SK-N-SH treated with all-trans-retinoic acid at 6 μM for 48 hours (cell line): ENCODE measurements around the gene HINT3.

Source experiments
- ATAC-seq: fragments of 200-7000 bp; cut with Tn5 transposase; 3 replicates; pipeline ENCODE4 v1.9.1; 2020; ENCODE audit warnings: mild to moderate bottlenecking, moderate library complexity
- ARNTL ChIP-seq: fragments of 450-650 bp; formaldehyde crosslinking; IDR thresholded peaks from 2 replicates; pipeline ENCODE4 v1.5.0; 2020; ENCODE audit warnings: low read depth, mild to moderate bottlenecking, moderate library complexity, borderline replicate concordance
- CSDC2 ChIP-seq: fragments of 250-450 bp; sonication (Bioruptor Pico); IDR thresholded peaks from 2 replicates; pipeline ENCODE4 v1.5.0; 2020; ENCODE audit warnings: mild to moderate bottlenecking, moderate library complexity
- GLIS3 ChIP-seq: fragments of 250-450 bp; sonication (Bioruptor Pico); IDR thresholded peaks from 2 replicates; pipeline ENCODE4 v1.5.0; 2020; ENCODE audit warnings: mild to moderate bottlenecking, moderate library complexity
- ISL1 ChIP-seq: fragments of 250-450 bp; sonication (Bioruptor Pico); IDR thresholded peaks from 2 replicates; pipeline ENCODE4 v2.1.2; 2022; ENCODE audit warnings: mild to moderate bottlenecking, moderate library complexity
- PPARA ChIP-seq: fragments of 250-450 bp; sonication (Bioruptor Pico); IDR thresholded peaks from 2 replicates; pipeline ENCODE4 v1.5.0; 2020; ENCODE audit warnings: mild to moderate bottlenecking, borderline replicate concordance
- RARB ChIP-seq: fragments of 250-450 bp; sonication (Bioruptor Pico); IDR thresholded peaks from 2 replicates; pipeline ENCODE4 v1.8.0; 2021; ENCODE audit warnings: mild to moderate bottlenecking, moderate library complexity
- TCF4 ChIP-seq: fragments of 250-450 bp; sonication (Bioruptor Pico); IDR thresholded peaks from 2 replicates; pipeline ENCODE4 v1.8.0; 2021; ENCODE audit warnings: mild to moderate bottlenecking, moderate library complexity, borderline replicate concordance
- ZFP3 ChIP-seq: fragments of 250-450 bp; sonication (Bioruptor Pico); IDR thresholded peaks from 2 replicates; pipeline ENCODE4 v1.5.0; 2020; ENCODE audit warnings: mild to moderate bottlenecking, moderate library complexity
- ZNF565 ChIP-seq: fragments of 450-650 bp; formaldehyde crosslinking; conservative IDR thresholded peaks from 2 replicates; pipeline ENCODE4 v1.5.0; 2020; ENCODE audit warnings: low read depth, mild to moderate bottlenecking, moderate library complexity
- ZNF8 ChIP-seq: fragments of 450-650 bp; formaldehyde crosslinking; IDR thresholded peaks from 2 replicates; pipeline ENCODE4 v1.5.0; 2020; ENCODE audit warnings: mild to moderate bottlenecking, moderate library complexity
- TF ChIP-seq, protein P1 (sequence below): fragments of 250-450 bp; sonication (Bioruptor Pico); IDR thresholded peaks from 2 replicates; pipeline ENCODE4 v1.5.0; 2020; ENCODE audit warnings: mild to moderate bottlenecking, moderate library complexity
- TF ChIP-seq, protein P2 (sequence below): fragments of 250-450 bp; sonication (Bioruptor Pico); IDR thresholded peaks from 2 replicates; pipeline ENCODE4 v1.8.0; 2020; ENCODE audit warnings: mild to moderate bottlenecking, moderate library complexity, borderline replicate concordance
- TF ChIP-seq, protein P3 (sequence below): fragments of 250-450 bp; sonication (Bioruptor Pico); IDR thresholded peaks from 2 replicates; pipeline ENCODE4 v1.8.0; 2021; ENCODE audit warnings: low read depth, mild to moderate bottlenecking, moderate library complexity, borderline replicate concordance
- TF ChIP-seq, protein P4 (sequence below): fragments of 250-450 bp; sonication (Bioruptor Pico); IDR thresholded peaks from 2 replicates; pipeline ENCODE4 v1.5.1; 2021; ENCODE audit warnings: mild to moderate bottlenecking, moderate library complexity
- TF ChIP-seq, protein P5 (sequence below): fragments of 250-450 bp; sonication (Bioruptor Pico); IDR thresholded peaks from 2 replicates; pipeline ENCODE4 v1.5.1; 2020; ENCODE audit warnings: low read depth, mild to moderate bottlenecking, moderate library complexity

The HINT3 gene

DNA sequence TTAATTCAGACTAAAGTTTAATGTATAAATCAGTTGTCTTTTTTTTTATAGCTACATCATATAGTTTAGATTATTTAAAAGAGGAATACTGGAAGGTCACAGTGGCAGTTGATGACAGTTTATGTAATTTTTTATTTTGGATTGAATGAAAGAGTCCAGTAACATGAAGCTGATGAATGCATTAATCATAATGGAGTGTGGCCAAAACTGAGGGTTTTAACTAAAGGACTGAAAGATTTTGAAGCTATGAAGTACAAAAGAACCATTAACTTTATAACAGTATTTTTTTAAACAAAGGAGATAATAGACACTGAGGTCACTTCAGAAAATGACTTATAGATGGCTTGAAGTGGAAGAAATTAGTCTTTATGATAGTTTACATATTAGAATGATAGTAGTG lies 71.0 kb downstream of the HINT3 start:
- ATAC-seq: no peak
- no peak for TF ChIP-seq ZFP3
- no peak for TF ChIP-seq RARB (CRISPR knock-in tag)
- TF ChIP-seq ISL1 (CRISPR knock-in tag): no peak
- TF ChIP-seq, protein P1, sequence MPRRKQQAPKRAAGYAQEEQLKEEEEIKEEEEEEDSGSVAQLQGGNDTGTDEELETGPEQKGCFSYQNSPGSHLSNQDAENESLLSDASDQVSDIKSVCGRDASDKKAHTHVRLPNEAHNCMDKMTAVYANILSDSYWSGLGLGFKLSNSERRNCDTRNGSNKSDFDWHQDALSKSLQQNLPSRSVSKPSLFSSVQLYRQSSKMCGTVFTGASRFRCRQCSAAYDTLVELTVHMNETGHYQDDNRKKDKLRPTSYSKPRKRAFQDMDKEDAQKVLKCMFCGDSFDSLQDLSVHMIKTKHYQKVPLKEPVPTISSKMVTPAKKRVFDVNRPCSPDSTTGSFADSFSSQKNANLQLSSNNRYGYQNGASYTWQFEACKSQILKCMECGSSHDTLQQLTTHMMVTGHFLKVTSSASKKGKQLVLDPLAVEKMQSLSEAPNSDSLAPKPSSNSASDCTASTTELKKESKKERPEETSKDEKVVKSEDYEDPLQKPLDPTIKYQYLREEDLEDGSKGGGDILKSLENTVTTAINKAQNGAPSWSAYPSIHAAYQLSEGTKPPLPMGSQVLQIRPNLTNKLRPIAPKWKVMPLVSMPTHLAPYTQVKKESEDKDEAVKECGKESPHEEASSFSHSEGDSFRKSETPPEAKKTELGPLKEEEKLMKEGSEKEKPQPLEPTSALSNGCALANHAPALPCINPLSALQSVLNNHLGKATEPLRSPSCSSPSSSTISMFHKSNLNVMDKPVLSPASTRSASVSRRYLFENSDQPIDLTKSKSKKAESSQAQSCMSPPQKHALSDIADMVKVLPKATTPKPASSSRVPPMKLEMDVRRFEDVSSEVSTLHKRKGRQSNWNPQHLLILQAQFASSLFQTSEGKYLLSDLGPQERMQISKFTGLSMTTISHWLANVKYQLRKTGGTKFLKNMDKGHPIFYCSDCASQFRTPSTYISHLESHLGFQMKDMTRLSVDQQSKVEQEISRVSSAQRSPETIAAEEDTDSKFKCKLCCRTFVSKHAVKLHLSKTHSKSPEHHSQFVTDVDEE: no peak
- TF ChIP-seq, protein P2, sequence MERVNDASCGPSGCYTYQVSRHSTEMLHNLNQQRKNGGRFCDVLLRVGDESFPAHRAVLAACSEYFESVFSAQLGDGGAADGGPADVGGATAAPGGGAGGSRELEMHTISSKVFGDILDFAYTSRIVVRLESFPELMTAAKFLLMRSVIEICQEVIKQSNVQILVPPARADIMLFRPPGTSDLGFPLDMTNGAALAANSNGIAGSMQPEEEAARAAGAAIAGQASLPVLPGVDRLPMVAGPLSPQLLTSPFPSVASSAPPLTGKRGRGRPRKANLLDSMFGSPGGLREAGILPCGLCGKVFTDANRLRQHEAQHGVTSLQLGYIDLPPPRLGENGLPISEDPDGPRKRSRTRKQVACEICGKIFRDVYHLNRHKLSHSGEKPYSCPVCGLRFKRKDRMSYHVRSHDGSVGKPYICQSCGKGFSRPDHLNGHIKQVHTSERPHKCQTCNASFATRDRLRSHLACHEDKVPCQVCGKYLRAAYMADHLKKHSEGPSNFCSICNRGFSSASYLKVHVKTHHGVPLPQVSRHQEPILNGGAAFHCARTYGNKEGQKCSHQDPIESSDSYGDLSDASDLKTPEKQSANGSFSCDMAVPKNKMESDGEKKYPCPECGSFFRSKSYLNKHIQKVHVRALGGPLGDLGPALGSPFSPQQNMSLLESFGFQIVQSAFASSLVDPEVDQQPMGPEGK (CRISPR knock-in tag): no peak
- TF ChIP-seq ARNTL (CRISPR knock-in tag): no peak
- TF ChIP-seq PPARA (CRISPR knock-in tag): no peak
- TF ChIP-seq GLIS3 (CRISPR knock-in tag): no peak
- TF ChIP-seq, protein P3, sequence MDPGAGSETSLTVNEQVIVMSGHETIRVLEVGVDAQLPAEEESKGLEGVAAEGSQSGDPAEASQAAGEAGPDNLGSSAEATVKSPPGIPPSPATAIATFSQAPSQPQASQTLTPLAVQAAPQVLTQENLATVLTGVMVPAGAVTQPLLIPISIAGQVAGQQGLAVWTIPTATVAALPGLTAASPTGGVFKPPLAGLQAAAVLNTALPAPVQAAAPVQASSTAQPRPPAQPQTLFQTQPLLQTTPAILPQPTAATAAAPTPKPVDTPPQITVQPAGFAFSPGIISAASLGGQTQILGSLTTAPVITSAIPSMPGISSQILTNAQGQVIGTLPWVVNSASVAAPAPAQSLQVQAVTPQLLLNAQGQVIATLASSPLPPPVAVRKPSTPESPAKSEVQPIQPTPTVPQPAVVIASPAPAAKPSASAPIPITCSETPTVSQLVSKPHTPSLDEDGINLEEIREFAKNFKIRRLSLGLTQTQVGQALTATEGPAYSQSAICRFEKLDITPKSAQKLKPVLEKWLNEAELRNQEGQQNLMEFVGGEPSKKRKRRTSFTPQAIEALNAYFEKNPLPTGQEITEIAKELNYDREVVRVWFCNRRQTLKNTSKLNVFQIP (CRISPR knock-in tag): no peak
- TF ChIP-seq ZNF565 (CRISPR knock-in tag): no peak
- TF ChIP-seq ZNF8 (CRISPR knock-in tag): no peak
- TF ChIP-seq, protein P4, sequence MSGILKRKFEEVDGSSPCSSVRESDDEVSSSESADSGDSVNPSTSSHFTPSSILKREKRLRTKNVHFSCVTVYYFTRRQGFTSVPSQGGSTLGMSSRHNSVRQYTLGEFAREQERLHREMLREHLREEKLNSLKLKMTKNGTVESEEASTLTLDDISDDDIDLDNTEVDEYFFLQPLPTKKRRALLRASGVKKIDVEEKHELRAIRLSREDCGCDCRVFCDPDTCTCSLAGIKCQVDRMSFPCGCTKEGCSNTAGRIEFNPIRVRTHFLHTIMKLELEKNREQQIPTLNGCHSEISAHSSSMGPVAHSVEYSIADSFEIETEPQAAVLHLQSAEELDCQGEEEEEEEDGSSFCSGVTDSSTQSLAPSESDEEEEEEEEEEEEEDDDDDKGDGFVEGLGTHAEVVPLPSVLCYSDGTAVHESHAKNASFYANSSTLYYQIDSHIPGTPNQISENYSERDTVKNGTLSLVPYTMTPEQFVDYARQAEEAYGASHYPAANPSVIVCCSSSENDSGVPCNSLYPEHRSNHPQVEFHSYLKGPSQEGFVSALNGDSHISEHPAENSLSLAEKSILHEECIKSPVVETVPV: no peak
- TF ChIP-seq, protein P5, sequence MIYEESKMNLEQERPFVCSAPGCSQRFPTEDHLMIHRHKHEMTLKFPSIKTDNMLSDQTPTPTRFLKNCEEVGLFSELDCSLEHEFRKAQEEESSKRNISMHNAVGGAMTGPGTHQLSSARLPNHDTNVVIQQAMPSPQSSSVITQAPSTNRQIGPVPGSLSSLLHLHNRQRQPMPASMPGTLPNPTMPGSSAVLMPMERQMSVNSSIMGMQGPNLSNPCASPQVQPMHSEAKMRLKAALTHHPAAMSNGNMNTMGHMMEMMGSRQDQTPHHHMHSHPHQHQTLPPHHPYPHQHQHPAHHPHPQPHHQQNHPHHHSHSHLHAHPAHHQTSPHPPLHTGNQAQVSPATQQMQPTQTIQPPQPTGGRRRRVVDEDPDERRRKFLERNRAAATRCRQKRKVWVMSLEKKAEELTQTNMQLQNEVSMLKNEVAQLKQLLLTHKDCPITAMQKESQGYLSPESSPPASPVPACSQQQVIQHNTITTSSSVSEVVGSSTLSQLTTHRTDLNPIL (CRISPR knock-in tag): no peak
- no peak for TF ChIP-seq TCF4
- no peak for TF ChIP-seq CSDC2 (CRISPR knock-in tag)
- TF ChIP-seq, all 23 proteins: peak for 0
